Stimulated activated CD4-positive, alpha-beta T cell treated with anti-CD3 and anti-CD28 coated beads, Interleukin-4, amount 100 ng/mL, for 24 hours (primary cell): ENCODE measurements around the gene C19orf25.

Source experiments
- DNase-seq: peaks from one replicate; pipeline ENCODE4 v3.0.0-alpha.2; 2020

The C19orf25 gene

GRCh38 chr19:1460033-1460995 is 18.7 kb downstream of the C19orf25 start:
- no peak for DNase-seq

- DNase-seq = no peak
Observed at GRCh38 chr19:1459479-1459878, 19.5 kb downstream of the C19orf25 start.

- DNase-seq = no peak
Observed at GRCh38 chr19:1457892-1458291, 21.1 kb downstream of the C19orf25 start.

GRCh38 chr19:1457031-1457739 is 21.8 kb downstream of the C19orf25 start:
- no peak for DNase-seq

- DNase-seq = no peak
Observed at GRCh38 chr19:1456121-1456900, 22.7 kb downstream of the C19orf25 start.

GRCh38 chr19:1455336-1456120 is 23.5 kb downstream of the C19orf25 start:
- peak; percentile 48 for DNase-seq

- no peak for DNase-seq
Observed at GRCh38 chr19:1455002-1455335, 24.0 kb downstream of the C19orf25 start.

- no peak for DNase-seq
Observed at GRCh38 chr19:1453525-1454364, 25.3 kb downstream of the C19orf25 start.

- DNase-seq = no peak
Observed at GRCh38 chr19:1452802-1453524, 26.1 kb downstream of the C19orf25 start.

GRCh38 chr19:1451916-1452801 is 26.9 kb downstream of the C19orf25 start:
- DNase-seq = no peak

GRCh38 chr19:1450735-1451731 is 28.0 kb downstream of the C19orf25 start:
- no peak for DNase-seq

- no peak for DNase-seq
Observed at GRCh38 chr19:1449467-1450442, 29.3 kb downstream of the C19orf25 start, which contains the start of gene APC2. Gene APC2 (plus strand): TSS chr19:1450121. CDS start chr19:1453002, 2,881 bp downstream.

- DNase-seq = no peak
Observed at GRCh38 chr19:1447944-1448343, 31.1 kb downstream of the C19orf25 start.

- no peak for DNase-seq
Observed at GRCh38 chr19:1447504-1447903, 31.5 kb downstream of the C19orf25 start.

- no peak for DNase-seq
Observed at GRCh38 chr19:1446713-1447481, 32.1 kb downstream of the C19orf25 start.
